Measurements from ENCODE around the gene LRRC63.

Gene LRRC63

DNA sequence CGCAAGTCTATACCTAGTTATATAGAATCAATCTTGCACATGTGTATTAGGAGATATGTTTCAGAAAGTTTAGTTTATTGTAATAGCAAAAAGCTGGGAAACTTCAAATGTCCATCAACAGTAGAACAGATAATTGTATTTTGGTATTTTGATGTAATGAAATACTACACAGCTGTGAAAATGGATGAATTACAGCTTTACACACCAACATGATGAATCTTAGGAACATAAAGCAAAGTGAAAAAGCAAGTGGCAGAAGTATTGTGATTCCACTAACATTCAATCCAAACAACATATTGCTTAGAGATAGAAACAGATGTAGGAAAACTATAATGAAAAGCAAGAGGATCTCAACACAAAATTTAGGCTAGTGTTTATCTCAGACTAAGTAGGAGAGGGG is 102.9 kb downstream of the LRRC63 start:
- no peak for DNase-seq

DNA sequence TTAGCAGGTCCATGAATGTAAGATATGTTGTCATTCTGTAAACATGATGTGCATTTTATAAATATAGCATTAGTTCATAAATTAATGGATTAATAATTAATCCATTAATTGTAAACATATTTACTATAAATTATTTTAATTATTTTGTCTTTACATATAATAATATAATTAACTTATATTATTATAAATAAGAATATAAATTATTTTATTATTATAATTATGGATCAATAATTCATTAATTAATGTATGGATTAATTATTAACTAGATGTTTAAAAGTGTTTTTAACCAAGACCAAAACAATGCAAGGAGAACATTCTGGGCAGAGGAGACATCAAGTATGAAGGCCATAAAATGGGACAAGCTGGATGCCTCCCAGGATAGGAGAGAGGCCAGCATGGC is 103.3 kb downstream of the LRRC63 start:
- DNase-seq = no peak

DNA sequence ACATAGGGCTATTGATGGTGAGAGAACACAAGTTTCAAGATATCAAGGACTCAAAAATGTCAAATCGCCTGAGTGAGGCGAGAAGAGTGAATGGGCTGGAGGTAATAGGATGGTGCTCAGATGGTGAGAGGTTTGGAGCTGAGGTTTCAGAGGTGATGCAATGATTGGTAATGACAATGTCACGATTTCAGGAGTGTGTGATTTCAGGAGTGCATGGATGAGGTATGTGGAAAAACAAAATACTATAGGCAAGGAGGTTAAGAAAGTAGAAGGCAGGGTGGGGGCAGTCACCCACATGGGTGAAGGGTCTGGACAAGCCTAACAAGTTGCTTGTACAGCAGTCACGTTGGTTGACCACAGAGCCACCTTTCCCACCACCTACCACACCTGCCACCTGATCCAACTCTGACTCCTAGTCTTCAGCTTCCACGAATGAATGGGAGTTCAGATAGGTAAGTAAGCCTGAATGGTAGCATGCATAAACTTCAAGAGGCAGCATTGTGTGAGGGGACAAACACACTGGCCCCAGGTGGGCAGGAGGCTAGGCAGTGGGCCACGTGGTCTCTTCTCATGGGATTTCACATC is 103.9 kb downstream of the LRRC63 start:
- no peak for DNase-seq

DNA sequence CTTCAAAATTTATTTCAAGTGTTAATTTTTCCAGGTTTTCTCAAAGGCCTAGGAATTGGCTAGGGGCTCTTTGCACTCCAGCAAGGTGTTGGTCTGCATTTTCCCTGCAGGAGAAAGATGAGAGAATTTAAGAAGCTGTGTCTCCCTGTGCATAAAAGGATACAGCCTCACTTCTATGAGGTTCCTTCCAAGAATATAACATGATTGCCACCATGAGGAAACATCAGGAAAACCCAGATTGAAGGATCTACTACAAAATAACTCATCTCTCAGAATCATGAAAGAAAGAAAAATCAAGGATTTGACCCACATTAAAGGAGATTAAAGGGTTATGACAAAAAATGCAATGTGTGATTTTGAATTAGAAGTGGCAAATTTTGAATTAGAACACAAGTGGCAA is 105.4 kb downstream of the LRRC63 start:
- no peak for DNase-seq

DNA sequence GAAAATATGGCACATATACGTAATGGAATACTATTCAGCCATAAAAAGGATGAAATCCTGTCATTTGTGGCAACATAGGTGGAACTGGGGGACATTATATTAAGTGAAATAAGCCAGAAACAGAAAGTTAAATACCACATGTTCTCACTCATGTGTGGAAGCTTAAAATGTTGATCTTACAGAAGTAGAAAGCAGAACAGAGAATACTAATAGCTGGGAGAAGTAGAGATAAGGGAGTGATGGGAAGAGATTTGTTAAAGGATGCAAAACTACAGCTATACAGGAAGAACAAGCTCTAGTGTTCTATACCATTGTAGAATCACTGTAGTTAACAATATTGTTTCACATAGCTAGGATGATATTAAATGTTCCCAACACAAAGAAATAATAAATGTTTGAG is 107.3 kb downstream of the LRRC63 start:
- DNase-seq = no peak

DNA sequence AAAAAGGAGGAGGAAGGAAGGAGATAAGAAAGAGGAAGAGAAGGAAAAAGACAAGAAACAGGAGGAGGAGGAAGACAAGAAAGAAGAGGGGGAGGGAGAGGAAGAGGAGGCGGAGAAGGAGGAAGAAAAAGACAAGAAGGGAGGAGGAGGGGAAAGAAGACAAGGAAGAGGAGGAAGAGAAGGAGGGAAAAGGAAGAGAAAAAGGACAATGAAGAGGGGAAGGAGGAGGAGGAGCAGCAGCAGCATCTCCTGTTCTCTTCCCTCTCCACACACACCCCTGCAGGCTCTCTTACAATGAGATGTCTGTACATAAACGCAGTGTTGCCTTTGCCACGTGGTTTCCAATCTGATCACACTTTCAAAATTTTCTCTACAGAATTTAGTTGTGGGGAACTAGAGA is 108.7 kb downstream of the LRRC63 start:
- no peak for DNase-seq

DNA sequence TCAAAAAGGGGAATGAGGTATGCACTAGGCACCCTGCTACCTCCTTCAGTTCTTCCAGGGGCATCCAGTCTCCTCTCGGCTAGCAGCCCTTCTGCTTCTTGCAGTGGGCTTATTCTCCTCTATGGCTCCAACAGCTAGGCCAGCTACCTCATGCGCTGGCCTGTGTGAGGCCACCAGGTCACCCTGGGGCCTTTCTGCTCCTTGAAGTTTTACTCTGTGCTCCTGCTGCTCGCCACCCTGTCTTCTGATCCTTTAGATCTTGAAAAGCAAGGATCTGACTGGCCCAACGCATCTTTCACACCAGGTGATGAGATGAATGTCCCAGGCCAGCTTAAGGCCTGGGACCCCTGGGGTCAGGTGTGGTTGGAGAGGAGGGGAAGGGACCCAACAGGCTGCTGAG is 109.1 kb downstream of the LRRC63 start:
- peak; percentile 29 for DNase-seq

DNA sequence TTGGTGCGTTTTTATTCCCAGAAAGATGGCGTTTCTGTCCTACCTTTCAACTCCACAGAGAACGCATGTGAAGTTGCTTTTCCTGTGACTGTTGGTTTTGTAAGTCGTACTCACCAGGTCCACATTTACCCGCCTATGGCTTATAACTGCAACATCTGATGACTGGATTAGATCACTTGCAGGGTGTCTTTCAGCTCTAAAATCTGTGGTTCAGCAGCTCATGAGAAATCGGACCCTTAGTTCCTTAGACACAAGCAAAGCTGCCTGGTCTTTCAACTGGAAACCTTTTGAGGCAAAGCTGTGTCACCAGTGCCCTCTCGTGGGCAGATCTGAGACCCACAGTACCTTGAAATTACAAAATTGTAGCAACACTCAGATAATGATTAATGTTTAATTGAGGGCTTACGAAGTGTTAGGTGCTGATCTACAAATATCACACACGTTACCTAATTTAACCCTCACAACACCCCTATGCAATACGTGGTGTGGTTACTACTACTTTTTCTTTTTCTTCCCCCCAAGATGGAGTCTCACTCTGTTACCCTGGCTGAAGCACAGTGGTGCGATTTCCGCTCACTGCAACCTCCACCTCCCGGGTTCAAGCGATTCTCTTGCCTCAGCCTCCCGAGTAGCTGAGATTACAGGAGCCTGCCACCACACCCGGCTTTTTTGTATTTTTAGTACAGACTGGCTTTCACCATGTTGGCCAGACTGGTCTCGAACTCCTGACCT is 109.9 kb downstream of the LRRC63 start:
- peak; percentile 75 for DNase-seq

DNA sequence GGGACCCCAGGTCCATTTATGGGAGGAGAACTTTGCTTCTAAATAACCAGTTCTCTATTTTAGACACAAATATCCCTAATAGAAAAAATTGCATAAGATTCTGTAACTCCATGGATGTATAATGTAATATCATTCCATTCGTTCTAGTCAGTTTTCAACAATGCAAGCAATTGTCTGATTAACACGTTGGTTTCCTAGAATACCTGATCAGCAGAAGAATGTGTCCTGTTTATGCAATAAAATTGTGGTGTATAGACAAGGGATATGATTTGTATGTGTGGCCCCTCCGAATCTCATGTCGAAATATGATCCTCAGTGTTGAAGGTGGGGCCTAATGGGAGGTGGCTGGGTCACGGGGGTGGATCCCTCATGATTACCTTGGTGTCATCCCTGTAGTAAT is 113.2 kb downstream of the LRRC63 start:
- DNase-seq = no peak
